ENCODE results near the gene SERINC5.
"Not testable (repeated sequence)": the region's sequence is repeated elsewhere in the genome, so short reads cannot be mapped to it uniquely, and the experiment has no call there.

The SERINC5 gene

GRCh38 chr5:80255811-80256712, at the start of gene SERINC5:
TSS of gene SERINC5 (minus strand) at chr5:80256048. CDS start at chr5:80255922, 126 bp downstream.
- DNase-seq = peak; percentile 73 to 82 (median 78)

DNA sequence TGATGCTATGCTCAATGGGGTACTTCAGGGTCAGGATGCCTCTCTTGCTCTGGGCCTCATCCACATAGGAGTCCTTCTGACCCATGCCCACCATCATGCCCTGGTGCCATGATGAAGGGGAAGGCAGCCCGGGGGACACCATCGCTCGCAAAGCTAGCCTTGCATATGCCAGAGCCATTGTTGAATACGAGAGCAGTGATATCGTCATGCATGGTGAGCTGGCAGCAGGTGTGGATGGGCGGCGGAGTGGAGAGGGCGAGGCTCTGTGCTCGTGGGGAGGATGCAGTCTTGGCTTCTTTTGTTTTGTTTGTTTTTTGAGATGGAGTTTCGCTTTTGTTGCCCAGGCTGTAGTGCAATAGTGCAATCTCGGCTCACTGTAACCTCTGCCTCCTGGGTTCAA, 46.8 kb upstream of the SERINC5 start:
- no peak for DNase-seq

DNA sequence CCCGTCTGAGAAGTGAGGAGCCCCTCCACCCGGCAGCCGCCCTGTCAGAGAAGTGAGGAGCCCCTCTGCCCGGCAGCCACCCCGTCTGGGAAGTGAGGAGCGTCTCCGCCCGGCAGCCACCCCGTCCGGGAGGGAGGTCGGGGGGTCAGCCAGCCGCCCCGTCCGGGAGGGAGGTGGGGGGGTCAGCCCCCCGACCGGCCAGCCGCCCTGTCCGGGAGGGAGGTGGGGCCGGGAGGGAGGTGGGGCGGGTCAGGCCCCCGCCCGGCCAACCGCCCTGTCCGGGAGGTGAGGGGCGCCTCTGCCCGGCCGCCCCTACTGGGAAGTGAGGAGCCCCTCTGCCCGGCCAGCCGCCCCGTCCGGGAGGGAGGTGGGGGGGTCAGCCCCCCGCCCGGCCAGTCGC, 45.5 kb upstream of the SERINC5 start:
- DNase-seq = not testable (repeated sequence)

DNA sequence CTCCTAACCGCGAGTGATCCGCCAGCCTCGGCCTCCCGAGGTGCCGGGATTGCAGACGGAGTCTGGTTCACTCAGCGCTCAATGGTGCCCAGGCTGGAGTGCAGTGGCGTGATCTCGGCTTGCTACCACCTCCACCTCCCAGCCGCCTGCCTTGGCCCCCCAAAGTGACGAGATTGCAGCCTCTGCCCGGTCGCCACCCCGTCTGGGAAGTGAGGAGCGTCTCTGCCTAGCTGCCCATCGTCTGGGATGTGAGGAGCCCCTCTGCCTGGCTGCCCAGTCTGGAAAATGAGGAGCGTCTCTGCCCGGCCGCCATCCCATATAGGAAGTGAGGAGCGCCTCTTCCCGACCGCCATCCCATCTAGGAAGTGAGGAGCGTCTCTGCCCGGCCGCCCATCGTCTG, 44.9 kb upstream of the SERINC5 start:
- DNase-seq = not testable (repeated sequence)

- no peak for DNase-seq
Observed at GRCh38 chr5:80300125-80300524, 44.3 kb upstream of the SERINC5 start.

DNA sequence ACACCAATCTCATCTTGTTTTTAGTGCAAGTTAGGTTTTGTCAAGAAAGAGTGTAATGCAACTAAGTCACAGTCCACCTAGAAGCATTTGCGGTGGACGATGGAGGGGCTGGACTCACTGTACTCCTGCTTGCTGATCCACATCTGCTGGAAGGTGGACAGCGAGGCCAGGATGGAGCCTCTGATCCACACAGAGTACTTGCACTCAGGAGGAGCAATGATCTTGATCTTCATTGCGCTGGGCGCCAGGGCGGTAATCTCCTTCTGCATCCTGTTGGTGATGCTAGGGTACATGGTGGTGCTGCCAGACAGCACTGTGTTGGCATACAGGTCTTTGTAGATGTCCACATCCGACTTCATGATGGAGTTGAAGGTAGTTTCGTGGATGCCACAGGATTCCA, 43.8 kb upstream of the SERINC5 start:
- no peak for DNase-seq

GRCh38 chr5:80296121-80296520, 40.3 kb upstream of the SERINC5 start:
- no peak for DNase-seq

DNA sequence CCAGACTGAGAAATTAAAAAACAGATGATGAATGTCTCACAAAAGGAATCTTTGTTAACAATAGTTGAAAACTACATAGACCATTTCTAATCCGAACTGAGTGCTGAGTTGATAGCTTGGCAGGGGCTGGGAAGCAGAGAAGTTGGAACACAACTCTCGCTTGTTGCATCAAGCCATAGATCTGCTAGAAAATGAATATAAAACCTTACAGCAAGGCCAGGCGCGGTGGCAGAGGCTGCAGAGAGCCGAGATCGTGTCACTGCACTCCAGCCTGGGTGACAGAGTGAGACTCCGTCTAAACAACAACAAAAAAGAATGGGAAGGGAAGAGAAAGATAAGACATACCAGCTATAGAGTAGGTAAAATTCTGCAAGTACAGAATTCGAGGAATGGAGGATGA, 35.9 kb upstream of the SERINC5 start:
- DNase-seq = no peak

DNA sequence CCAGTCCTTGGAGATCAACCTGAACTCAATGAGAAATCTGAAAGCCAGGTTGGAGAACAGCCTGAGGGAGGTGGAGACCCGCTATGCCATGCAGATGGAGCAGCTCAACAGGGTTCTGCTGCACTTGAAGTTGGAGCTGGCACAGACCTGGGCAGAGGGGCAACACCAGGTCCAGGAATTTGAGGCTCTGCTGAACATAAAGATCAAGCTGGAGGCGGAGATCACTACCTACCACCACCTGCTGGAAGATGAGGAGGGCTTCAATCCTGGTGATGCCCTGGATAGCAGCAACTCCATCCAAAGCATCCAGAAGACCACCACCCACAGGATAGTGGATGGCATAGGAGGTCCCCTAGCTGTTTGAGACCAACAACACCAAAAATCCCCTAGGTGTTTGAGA, 33.5 kb upstream of the SERINC5 start:
- DNase-seq = no peak

- DNase-seq = no peak
Observed at GRCh38 chr5:80288177-80288576, 32.3 kb upstream of the SERINC5 start.

GRCh38 chr5:80284720-80285119, 28.9 kb upstream of the SERINC5 start:
- DNase-seq = no peak

- no peak for DNase-seq
Observed at GRCh38 chr5:80283360-80283759, 27.5 kb upstream of the SERINC5 start.

GRCh38 chr5:80282054-80282453, 26.2 kb upstream of the SERINC5 start:
- DNase-seq = no peak

DNA sequence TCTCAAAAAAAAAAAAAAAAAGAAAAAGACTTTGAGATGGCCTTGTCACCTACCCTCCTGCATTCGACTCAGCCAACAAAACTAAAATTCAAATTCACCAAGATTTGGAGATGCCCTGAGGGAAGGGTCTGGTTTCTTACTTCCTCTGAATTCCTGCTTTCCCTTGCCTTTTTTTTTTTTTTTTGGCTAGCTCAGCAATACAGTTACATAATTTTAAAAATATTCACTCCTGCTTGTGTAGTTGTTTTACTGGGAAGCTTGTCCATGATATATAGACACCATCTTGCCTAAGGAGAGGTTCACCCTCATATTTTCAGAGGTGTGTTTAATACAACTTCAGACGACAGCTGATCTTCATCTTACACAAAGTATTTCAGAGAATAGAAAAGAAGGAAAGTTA, 21.3 kb upstream of the SERINC5 start:
- no peak for DNase-seq

DNA sequence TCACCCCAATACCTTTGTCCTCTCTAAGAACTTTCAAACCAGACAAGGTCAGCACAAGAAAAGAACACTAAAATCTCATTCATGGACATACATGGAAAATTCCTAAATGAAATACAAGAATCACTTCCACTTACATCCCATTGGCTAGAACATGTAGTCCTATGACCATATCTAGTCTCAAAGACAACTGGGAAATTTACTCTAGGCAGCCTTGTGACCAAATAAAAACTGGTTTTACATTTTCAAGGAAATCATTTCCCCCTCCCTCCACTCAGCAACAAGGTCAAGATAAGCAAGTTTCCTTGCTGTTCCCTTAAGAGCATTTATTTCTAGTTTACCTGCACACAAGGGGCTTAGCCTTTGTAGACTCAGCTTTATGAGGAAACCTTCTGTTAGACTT, 20.3 kb upstream of the SERINC5 start:
- DNase-seq = no peak

DNA sequence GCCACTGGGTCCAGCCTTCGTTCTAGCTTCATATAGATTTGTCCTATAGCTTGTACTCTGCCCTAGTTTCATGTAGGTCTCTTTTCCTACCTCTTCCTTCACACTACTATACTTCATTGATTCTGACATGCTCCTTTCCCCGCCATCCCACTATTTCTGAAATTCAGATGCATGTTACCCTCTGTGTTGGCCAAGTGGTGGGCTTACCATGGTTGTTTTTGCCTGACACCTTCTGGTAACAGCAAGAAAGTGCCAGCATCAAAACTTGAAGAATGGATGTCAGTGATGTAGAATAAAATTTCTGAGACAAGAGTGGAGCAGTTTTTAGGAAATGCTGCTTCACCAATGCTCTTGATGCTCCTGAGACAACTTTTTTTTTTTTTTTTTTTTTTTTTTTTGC, 19.5 kb upstream of the SERINC5 start:
- DNase-seq = no peak

DNA sequence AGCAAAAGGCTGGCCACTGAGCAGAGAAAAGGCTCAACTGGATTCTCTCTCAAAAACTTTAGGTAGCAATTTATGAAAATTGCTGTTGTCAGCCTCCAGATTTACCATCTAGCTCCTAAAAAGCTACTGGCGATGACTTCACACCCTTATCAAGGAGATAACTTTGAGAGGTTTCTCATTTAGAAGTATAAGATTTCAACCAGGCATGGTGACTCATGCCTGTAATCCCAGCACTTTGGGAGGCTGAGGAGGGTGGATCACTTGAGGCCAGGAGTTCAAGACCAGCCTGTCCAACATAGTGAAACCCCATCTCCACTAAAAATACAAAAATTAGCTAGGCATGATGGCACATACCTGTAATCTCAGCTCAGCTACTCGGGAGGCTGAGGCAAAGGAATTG, 14.7 kb upstream of the SERINC5 start:
- DNase-seq = not testable (repeated sequence)

DNA sequence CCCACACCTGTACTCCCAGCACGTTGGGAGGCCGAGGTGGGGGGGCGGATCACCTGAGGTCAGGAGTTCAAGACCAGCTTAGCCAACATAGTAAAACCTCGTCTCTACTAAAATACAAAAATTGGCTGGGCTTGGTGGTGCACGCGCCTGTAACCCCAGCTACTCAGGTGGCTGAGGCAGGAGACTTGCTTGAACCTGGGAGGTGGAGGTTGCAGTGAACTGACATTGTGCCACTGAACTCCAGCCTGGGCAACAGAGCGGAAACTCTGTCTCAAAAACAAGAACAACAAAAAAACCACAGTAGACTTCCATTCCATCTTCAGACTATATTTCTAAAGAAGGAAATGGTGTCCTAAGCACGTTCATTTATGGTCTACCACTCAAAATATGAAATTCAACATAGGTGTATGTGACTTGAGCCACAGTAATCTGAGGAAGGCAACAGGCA, 14.2 kb upstream of the SERINC5 start:
- no peak for DNase-seq

GRCh38 chr5:80268916-80269315, 13.1 kb upstream of the SERINC5 start:
- no peak for DNase-seq

GRCh38 chr5:80266566-80266965, 10.7 kb upstream of the SERINC5 start:
- DNase-seq = no peak

GRCh38 chr5:80260461-80260860, 4.6 kb upstream of the SERINC5 start:
- no peak for DNase-seq

DNA sequence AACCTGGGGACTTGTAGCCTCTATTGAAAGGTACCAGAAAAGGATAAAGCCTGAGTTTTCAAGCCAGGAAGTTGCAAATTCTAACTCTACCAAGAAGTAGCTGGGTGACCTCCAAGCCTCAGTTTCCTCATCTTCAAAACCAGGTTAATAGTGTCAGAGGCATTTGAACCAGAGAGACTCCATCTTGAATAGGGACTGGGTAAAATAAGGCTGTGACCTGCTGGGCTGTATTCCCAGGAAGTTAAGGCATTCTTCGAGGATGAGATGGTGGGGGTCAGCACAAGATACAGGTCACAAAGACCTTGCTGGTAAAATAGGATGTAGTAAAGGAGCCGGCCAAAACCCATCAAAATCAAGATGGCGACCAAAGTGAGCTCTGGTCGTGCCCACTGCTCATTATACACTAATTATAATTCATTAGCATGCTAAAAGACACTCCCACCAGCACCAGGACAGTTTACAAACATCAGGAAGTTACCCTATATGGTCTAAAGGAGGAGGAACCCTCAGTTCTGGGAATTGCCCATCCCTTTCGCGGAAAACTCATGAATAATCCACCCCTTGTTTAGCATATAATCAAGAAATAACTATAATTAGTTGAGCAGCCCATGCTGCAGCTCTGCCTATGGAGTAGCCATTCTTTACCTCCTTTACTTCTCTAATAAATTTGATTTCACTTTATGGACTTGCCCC, 3.8 kb upstream of the SERINC5 start:
- DNase-seq = no peak

GRCh38 chr5:80255431-80255810, 427 bp downstream of the SERINC5 start:
- peak in 2 of 4 experiments; percentile 31 to 32 for DNase-seq

DNA sequence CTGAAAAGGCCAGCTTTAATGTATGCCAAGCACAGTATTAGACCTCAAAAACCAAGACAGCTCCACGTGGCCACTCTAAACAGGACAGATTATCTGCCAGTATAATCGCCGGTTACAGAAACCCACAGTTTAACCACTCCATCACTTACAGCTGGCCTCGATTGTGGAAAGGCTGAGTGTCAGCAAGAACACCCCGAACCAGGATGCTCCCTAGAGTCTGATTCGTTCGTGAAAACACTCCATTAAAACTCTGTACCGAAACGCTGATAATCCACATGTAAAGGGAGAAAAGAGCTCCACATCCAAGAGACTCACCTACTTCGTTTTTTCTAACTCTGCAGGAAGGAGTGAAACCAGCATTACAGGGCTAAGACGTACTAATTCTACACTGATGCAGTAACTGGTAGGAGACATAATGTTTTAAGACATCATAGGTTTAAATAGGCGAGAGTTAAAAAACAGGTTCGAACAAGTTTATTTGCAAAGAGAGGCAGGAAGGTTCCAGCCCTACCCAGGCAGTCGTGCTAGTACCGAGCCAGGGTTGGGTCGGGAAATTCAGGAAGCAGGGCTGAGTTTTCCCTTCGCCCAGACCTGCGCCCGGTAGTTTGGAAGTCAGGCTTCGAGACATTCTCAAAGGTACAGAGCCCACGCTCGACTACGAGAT, 949 bp downstream of the SERINC5 start:
- DNase-seq = no peak
